Measurements from ENCODE around the gene PLK1. TPM values are rescaled to one million over a fixed set of nuclear protein-coding genes. Genes with fewer than 3 reads are reported as not detected.

PLK1 gene
- total RNA-seq, 2 donors from 2014 or later, result 76.7 to 118 TPM

DNA sequence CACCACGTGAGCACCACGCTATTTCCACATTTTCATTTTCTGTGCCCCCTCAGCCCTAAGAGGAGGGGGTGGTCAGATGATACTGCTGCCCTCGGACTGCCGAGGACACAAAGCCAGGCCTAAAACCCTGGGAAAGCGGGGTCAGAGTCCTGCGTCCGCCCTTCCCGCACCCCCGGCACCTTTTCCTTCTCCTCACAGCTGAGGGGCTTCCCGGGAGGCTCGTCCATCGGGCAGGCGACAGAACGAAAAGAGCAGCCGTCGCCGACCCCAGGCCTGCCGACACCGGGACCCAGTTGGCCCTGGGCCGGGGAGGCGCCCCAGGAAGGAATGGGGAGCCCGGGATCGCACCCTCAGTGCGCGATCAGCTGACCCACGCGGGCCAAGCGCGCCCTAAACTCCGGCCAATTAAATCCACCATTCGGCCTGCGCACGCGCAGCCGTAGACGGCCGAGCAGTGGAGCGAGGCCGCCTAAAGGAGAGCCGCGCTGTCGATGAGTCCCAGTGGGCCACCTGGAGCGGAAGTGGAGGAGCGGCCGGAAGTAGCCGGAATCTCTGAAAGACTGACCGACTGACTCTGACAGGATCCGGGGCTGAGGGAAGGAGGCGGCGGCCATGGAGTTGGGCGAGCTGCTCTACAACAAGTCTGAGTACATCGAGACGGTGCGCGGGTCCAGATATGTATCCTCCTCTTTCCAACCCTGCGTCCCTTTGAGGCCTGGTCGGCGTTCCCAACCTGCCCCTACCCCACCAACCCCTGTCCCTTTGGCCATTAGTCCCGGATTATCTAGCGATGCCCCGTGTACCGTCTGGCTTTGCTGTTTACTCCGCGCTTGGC, 37.5 kb upstream of the PLK1 start, which contains the start of the genes DCTN5 and PALB2:
DCTN5 (plus strand) TSS at position 536 of the 835 bp plus-strand sequence; CDS start at position 613, 77 bp downstream.
PALB2 (minus strand) TSS at position 380 of the 835 bp plus-strand sequence; CDS start at position 227, 153 bp downstream.
- peak; percentile 92 for DNase-seq
- Mint-ChIP-seq H3K36me3 (ENCODE audit: low read depth) (peaks cover 25% of the 10 kb centered on the region), H3K27ac (peak within 1 kb of the TSS; percentile 97), H3K9me3 (no peaks in the 10 kb centered on the region), H3K4me3 (peak within 1 kb of the TSS; percentile 99), H3K27me3 (ENCODE audit: insufficient read depth) (no peaks in the 10 kb centered on the region), H3K4me1 (peaks cover 15% of the 10 kb centered on the region)
- Histone ChIP-seq H3K9ac (ENCODE audit: extremely low read depth, low read length, poor library complexity, severe bottlenecking) (peak within 1 kb of the TSS; percentile 86), H3K4me3 (ENCODE audit: low read length) (peak within 1 kb of the TSS; percentile 94), H3K9me3 (ENCODE audit: control insufficient read depth, low read length) (no peaks in the 10 kb centered on the region), H3K27me3 (ENCODE audit: control insufficient read depth, insufficient read depth, low read length, poor library complexity, severe bottlenecking) (no peaks in the 10 kb centered on the region), H3K36me3 (ENCODE audit: control insufficient read depth, insufficient read depth, low read length) (peaks cover 30% of the 10 kb centered on the region), H3K27ac (ENCODE audit: low read depth, low read length) (peak within 1 kb of the TSS; percentile 61), H3K4me1 (ENCODE audit: control insufficient read depth, insufficient read depth, low read length) (peaks cover 7% of the 10 kb centered on the region)
- WGBS, 2 experiments (ENCODE audit: insufficient coverage in 1 of 2, insufficient read length in 1 of 2), result 0% methylated on average over 29 to 64 of the region's 64 CpGs
- TF ChIP-seq, protein P1, sequence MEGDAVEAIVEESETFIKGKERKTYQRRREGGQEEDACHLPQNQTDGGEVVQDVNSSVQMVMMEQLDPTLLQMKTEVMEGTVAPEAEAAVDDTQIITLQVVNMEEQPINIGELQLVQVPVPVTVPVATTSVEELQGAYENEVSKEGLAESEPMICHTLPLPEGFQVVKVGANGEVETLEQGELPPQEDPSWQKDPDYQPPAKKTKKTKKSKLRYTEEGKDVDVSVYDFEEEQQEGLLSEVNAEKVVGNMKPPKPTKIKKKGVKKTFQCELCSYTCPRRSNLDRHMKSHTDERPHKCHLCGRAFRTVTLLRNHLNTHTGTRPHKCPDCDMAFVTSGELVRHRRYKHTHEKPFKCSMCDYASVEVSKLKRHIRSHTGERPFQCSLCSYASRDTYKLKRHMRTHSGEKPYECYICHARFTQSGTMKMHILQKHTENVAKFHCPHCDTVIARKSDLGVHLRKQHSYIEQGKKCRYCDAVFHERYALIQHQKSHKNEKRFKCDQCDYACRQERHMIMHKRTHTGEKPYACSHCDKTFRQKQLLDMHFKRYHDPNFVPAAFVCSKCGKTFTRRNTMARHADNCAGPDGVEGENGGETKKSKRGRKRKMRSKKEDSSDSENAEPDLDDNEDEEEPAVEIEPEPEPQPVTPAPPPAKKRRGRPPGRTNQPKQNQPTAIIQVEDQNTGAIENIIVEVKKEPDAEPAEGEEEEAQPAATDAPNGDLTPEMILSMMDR (conservative IDR thresholded peaks at IDR 0.05), result no peak

GRCh38 chr16:23642246-23642774, 36.4 kb upstream of the PLK1 start:
- H3K4me1 Mint-ChIP-seq, result peaks cover 15% of the 10 kb centered on the region
- TF ChIP-seq, protein P1 (conservative IDR thresholded peaks at IDR 0.05), result no peak
- H3K9me3 Mint-ChIP-seq, result no peaks in the 10 kb centered on the region
- Histone ChIP-seq H3K27ac (ENCODE audit: low read depth, low read length) (no peak overlapping the region), H3K9ac (ENCODE audit: extremely low read depth, low read length, poor library complexity, severe bottlenecking) (peak overlapping the region; percentile 86), H3K4me3 (ENCODE audit: low read length) (peak overlapping the region; percentile 94), H3K27me3 (ENCODE audit: control insufficient read depth, insufficient read depth, low read length, poor library complexity, severe bottlenecking) (no peaks in the 10 kb centered on the region), H3K36me3 (ENCODE audit: control insufficient read depth, insufficient read depth, low read length) (peaks cover 34% of the 10 kb centered on the region), H3K4me1 (ENCODE audit: control insufficient read depth, insufficient read depth, low read length) (peaks cover 7% of the 10 kb centered on the region), H3K9me3 (ENCODE audit: control insufficient read depth, low read length) (no peaks in the 10 kb centered on the region)
- 69 to 71% methylated on average over 10 to 14 of the region's 14 CpGs for WGBS, 2 experiments (ENCODE audit: insufficient coverage in 1 of 2, insufficient read length in 1 of 2)
- peak overlapping the region; percentile 99 for H3K4me3 Mint-ChIP-seq
- DNase-seq, result no peak
- peak overlapping the region; percentile 97 for H3K27ac Mint-ChIP-seq
- H3K27me3 Mint-ChIP-seq (ENCODE audit: insufficient read depth), result no peaks in the 10 kb centered on the region
- peaks cover 32% of the 10 kb centered on the region for H3K36me3 Mint-ChIP-seq (ENCODE audit: low read depth)

DNA sequence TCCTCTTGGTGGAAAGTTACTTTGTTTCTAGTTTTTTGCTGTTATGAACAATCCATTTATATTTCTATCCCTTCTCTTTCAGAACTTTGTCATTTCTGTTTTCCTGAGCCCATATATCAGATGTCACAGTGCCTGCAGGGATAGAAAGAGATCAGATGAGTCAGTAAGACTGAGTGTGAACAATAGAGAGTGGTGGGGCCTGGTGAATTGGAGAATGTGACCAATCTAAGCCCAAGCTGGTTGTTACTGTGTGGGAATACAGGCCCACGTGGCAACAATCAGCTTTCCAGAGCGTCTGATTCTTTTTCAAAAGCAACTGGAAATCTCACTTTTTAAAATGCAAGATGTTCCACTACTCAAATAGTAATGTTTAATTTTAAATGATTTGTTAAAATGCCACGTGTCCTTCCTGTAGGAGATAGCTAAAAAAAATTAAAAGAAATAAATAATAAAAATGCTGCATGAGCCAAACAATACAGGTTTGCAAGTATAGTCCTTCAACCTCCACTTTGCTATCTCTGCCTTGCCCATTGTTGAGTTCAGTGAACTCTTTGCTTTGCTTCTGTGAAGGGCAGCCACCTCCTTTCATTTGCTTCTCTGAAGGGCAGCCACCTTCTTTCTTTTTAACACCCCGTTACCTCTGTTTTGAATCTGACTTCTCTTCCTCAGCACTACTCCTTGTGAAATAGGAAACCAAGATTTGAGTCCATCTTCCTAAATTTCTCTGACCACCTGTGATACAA, 27.8 kb upstream of the PLK1 start:
- Mint-ChIP-seq H3K27me3 (ENCODE audit: insufficient read depth) (no peaks in the 10 kb centered on the region), H3K4me1 (peaks cover 2% of the 10 kb centered on the region), H3K36me3 (ENCODE audit: low read depth) (peaks cover 53% of the 10 kb centered on the region), H3K4me3 (no peak overlapping the region), H3K27ac (peak overlapping the region; percentile 64), H3K9me3 (no peaks in the 10 kb centered on the region)
- no peaks in the 10 kb centered on the region for H3K9me3 ChIP-seq (ENCODE audit: control insufficient read depth, low read length)
- TF ChIP-seq, protein P1 (conservative IDR thresholded peaks at IDR 0.05), result no peak
- H3K27me3 ChIP-seq (ENCODE audit: control insufficient read depth, insufficient read depth, low read length, poor library complexity, severe bottlenecking), result no peaks in the 10 kb centered on the region
- H3K27ac ChIP-seq (ENCODE audit: low read depth, low read length), result no peak overlapping the region
- WGBS, 2 experiments (ENCODE audit: insufficient coverage in 1 of 2, insufficient read length in 1 of 2), result 85 to 100% methylated on average over 1 to 3 of the region's 4 CpGs
- peaks cover 83% of the 10 kb centered on the region for H3K36me3 ChIP-seq (ENCODE audit: control insufficient read depth, insufficient read depth, low read length)
- no peak overlapping the region for H3K4me3 ChIP-seq (ENCODE audit: low read length)
- H3K4me1 ChIP-seq (ENCODE audit: control insufficient read depth, insufficient read depth, low read length), result no peaks in the 10 kb centered on the region
- H3K9ac ChIP-seq (ENCODE audit: extremely low read depth, low read length, poor library complexity, severe bottlenecking), result no peak overlapping the region
- DNase-seq, result no peak
